Neural progenitor cell (in vitro differentiated cells): ENCODE measurements around the gene ZFAND2B.

Experiments
- EZH2 ChIP-seq: fragments of 200-600 bp; sonication (generic); IDR thresholded peaks from 2 replicates; pipeline ENCODE4 v1.6.1; 2017; ENCODE audit warnings: antibody characterized with exemption, mild to moderate bottlenecking, moderate library complexity
- TF ChIP-seq, protein P1 (sequence below): fragments of 200-600 bp; sonication (generic); IDR thresholded peaks from 2 replicates; pipeline ENCODE4 v1.5.1; 2017; ENCODE audit warnings: antibody characterized with exemption, mild to moderate bottlenecking

GRCh38 chr2:219230059-219230540, 23.5 kb downstream of the ZFAND2B start:
- TF ChIP-seq, protein P1, sequence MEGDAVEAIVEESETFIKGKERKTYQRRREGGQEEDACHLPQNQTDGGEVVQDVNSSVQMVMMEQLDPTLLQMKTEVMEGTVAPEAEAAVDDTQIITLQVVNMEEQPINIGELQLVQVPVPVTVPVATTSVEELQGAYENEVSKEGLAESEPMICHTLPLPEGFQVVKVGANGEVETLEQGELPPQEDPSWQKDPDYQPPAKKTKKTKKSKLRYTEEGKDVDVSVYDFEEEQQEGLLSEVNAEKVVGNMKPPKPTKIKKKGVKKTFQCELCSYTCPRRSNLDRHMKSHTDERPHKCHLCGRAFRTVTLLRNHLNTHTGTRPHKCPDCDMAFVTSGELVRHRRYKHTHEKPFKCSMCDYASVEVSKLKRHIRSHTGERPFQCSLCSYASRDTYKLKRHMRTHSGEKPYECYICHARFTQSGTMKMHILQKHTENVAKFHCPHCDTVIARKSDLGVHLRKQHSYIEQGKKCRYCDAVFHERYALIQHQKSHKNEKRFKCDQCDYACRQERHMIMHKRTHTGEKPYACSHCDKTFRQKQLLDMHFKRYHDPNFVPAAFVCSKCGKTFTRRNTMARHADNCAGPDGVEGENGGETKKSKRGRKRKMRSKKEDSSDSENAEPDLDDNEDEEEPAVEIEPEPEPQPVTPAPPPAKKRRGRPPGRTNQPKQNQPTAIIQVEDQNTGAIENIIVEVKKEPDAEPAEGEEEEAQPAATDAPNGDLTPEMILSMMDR = no peak
- no peak for TF ChIP-seq EZH2
